Thyroid gland (tissue), 4 donors: Measurements from ENCODE around the gene WDCP.

ENCODE experiments used
- CTCF ChIP-seq, 6 experiments: fragments of 200-600 bp in 3 of 6; fragments of 450-650 bp in 3 of 6; sonication (generic) in 3 of 6; IDR thresholded peaks; one replicate each; pipeline ENCODE4 v1.5.1; 2016 to 2019; ENCODE audit warnings: antibody characterized with exemption in 6 of 6, mild to moderate bottlenecking in 2 of 6, inconsistent platforms in 1 of 6, moderate library complexity in 1 of 6
- POLR2A ChIP-seq, 2 donors: fragments of 450-650 bp; IDR thresholded peaks; one replicate each; pipeline ENCODE4 v1.6.1; 2017; ENCODE audit warnings: antibody characterized with exemption in 2 of 2, mild to moderate bottlenecking in 2 of 2, moderate library complexity in 1 of 2

- TF ChIP-seq CTCF (IDR thresholded peaks at IDR 0.05) (no peak), POLR2A (IDR thresholded peaks at IDR 0.05) (no peak)
These were observed 38.4 kb downstream of the WDCP start for GRCh38 chr2:24008672-24009366.
